Adrenal gland (tissue), 5 donors: ENCODE results near the gene RSPH3.

Source experiments
- CTCF ChIP-seq, 6 experiments: fragments of 450-650 bp in 4 of 6; fragments of 200-600 bp in 2 of 6; sonication (generic) in 1 of 6; IDR thresholded peaks; 1 replicate in 5 of 6; 2 replicates in 1 of 6; pipeline versions ENCODE4 v1.5.1 to v1.8.0; 2016 to 2021; ENCODE audit warnings: antibody characterized with exemption in 6 of 6, mild to moderate bottlenecking in 2 of 6, moderate library complexity in 1 of 6
- POLR2A ChIP-seq, 2 donors: fragments of 450-650 bp; IDR thresholded peaks; one replicate each; pipeline ENCODE4 v1.6.1; 2017; ENCODE audit warnings: antibody characterized with exemption in 2 of 2, mild to moderate bottlenecking in 2 of 2, moderate library complexity in 1 of 2
- donor health status: DM: no; HTN: no; CAD: no.

DNA sequence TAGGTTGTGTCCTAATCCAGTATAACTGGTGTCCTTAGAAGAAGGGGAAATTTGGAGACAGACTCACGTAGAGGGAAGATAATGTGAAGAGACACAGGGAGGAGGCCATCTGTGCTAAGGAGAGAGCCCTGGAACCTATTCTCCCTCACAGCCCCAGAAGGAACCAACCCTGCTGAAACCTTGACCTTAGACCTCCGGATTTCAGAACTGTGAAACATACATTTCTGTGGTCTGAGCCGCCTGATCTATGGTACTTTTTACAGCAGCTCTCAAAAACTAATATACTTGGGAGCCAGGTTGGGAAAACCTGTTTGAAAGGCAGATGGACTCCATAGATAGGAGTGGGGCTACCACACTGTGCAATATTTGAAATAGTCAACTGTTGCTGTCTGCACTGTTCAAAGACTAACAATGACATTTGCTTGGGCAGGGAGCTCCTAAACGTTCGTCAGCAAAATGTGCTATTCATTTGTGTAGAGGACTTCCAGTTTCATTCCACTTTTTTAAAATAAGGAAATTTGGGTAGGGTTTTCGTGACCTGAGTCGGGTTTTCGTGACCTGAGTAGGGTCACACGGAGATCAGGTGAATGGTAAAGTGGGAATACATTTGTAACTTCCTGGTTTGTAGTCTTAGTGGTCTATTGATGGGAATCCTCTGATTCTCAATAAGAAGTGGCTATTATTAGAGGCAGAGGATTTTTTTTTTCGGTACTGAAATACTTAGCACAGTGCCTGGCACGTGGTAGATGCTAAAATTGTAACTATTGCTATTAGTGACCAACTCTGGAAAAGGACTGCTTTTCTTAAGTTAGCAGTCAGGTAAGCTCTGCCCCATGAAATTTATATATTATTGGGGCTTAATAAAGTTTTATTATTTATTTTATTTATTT, 33.4 kb upstream of the RSPH3 start:
- TF ChIP-seq CTCF (IDR thresholded peaks at IDR 0.05) = no peak
- no peak for TF ChIP-seq POLR2A (IDR thresholded peaks at IDR 0.05)
